A673 (cell line): ENCODE results near the gene CSPG4.

Source experiments
- CTCF ChIP-seq: fragments of 300-800, 200-600 bp; sonication (generic); conservative IDR thresholded peaks from 2 replicates; pipeline ENCODE4 v1.5.1; 2017; ENCODE audit warnings: low read depth, mild to moderate bottlenecking, antibody characterized with exemption, low read length, moderate library complexity, mixed read lengths
- EZH2 ChIP-seq: fragments of 200-600 bp; sonication (generic); IDR thresholded peaks from 2 replicates; pipeline ENCODE4 v1.6.1; 2017; ENCODE audit warnings: borderline replicate concordance, low read depth, mild to moderate bottlenecking, mixed read lengths, antibody characterized with exemption, low read length; ENCODE audit not compliant: poor library complexity, severe bottlenecking

DNA sequence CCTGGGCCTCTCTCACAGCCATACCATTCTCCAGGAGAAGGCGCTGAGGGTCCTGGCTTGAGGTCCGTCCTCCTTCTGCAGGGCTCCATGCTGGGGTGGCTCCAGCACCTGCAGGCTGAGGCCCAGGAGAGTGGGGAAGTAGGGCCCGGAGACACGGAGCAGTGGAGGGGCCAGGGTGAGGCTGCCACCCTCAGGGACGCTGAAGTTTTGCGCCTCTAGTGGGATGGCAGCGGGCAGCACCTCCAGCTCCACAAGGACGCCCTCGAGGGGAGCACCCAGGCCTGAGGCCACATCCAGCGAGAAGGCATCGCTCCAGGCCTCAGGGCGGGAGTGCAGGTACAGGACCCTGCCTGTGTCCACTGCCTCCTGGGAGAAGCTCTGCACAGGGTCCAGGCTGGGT, 27.5 kb downstream of the CSPG4 start:
- TF ChIP-seq CTCF (no peak), EZH2 (no peak)
